ENCODE measurements around the gene KRT74.

The KRT74 gene

GRCh38 chr12:52521568-52522266 is 51.9 kb downstream of the KRT74 start:
- Histone ChIP-seq H3K36me3 (ENCODE audit: control insufficient read depth, insufficient read depth, low read length) (no peaks in the 10 kb centered on the region), H3K4me3 (ENCODE audit: low read length) (no peak overlapping the region), H3K4me1 (ENCODE audit: control insufficient read depth, insufficient read depth, low read length) (peaks cover 19% of the 10 kb centered on the region), H3K27me3 (ENCODE audit: control insufficient read depth, insufficient read depth, low read length) (peaks cover 14% of the 10 kb centered on the region), H3K9me3 (ENCODE audit: control insufficient read depth, low read length) (no peaks in the 10 kb centered on the region), H3K9ac (ENCODE audit: low read length) (no peak overlapping the region)

GRCh38 chr12:52521175-52521567 is 52.5 kb downstream of the KRT74 start:
- Histone ChIP-seq H3K4me3 (ENCODE audit: low read length) (no peak overlapping the region), H3K9ac (ENCODE audit: low read length) (no peak overlapping the region), H3K9me3 (ENCODE audit: control insufficient read depth, low read length) (no peaks in the 10 kb centered on the region), H3K27me3 (ENCODE audit: control insufficient read depth, insufficient read depth, low read length) (peaks cover 14% of the 10 kb centered on the region), H3K36me3 (ENCODE audit: control insufficient read depth, insufficient read depth, low read length) (no peaks in the 10 kb centered on the region), H3K4me1 (ENCODE audit: control insufficient read depth, insufficient read depth, low read length) (peaks cover 19% of the 10 kb centered on the region)

- Histone ChIP-seq H3K4me1 (ENCODE audit: control insufficient read depth, insufficient read depth, low read length) (peaks cover 19% of the 10 kb centered on the region), H3K36me3 (ENCODE audit: control insufficient read depth, insufficient read depth, low read length) (no peaks in the 10 kb centered on the region), H3K9me3 (ENCODE audit: control insufficient read depth, low read length) (no peaks in the 10 kb centered on the region), H3K4me3 (ENCODE audit: low read length) (no peak within 1 kb of the TSS), H3K27me3 (ENCODE audit: control insufficient read depth, insufficient read depth, low read length) (peaks cover 17% of the 10 kb centered on the region), H3K9ac (ENCODE audit: low read length) (no peak within 1 kb of the TSS)
Observed at GRCh38 chr12:52519826-52520662, 53.6 kb downstream of the KRT74 start, which contains the start of gene KRT5. KRT5 (minus strand) TSS chr12:52520394; CDS start chr12:52520296, 98 bp downstream.

- H3K4me1 ChIP-seq (ENCODE audit: control insufficient read depth, insufficient read depth, low read length): peaks cover 19% of the 10 kb centered on the region
- H3K4me3 ChIP-seq (ENCODE audit: low read length): no peak overlapping the region
- no peaks in the 10 kb centered on the region for H3K36me3 ChIP-seq (ENCODE audit: control insufficient read depth, insufficient read depth, low read length)
- no peaks in the 10 kb centered on the region for H3K9me3 ChIP-seq (ENCODE audit: control insufficient read depth, low read length)
- no peak overlapping the region for H3K9ac ChIP-seq (ENCODE audit: low read length)
- peaks cover 17% of the 10 kb centered on the region for H3K27me3 ChIP-seq (ENCODE audit: control insufficient read depth, insufficient read depth, low read length)
Observed at GRCh38 chr12:52519387-52519703, 54.3 kb downstream of the KRT74 start.

- Histone ChIP-seq H3K4me3 (ENCODE audit: low read length) (no peak overlapping the region), H3K27me3 (ENCODE audit: control insufficient read depth, insufficient read depth, low read length) (peaks cover 17% of the 10 kb centered on the region), H3K9me3 (ENCODE audit: control insufficient read depth, low read length) (no peaks in the 10 kb centered on the region), H3K9ac (ENCODE audit: low read length) (no peak overlapping the region), H3K36me3 (ENCODE audit: control insufficient read depth, insufficient read depth, low read length) (no peaks in the 10 kb centered on the region), H3K4me1 (ENCODE audit: control insufficient read depth, insufficient read depth, low read length) (peaks cover 19% of the 10 kb centered on the region)
Observed at GRCh38 chr12:52518574-52519386, 54.9 kb downstream of the KRT74 start.

- Histone ChIP-seq H3K9ac (ENCODE audit: low read length) (no peak overlapping the region), H3K36me3 (ENCODE audit: control insufficient read depth, insufficient read depth, low read length) (no peaks in the 10 kb centered on the region), H3K9me3 (ENCODE audit: control insufficient read depth, low read length) (no peaks in the 10 kb centered on the region), H3K4me1 (ENCODE audit: control insufficient read depth, insufficient read depth, low read length) (peaks cover 18% of the 10 kb centered on the region), H3K4me3 (ENCODE audit: low read length) (no peak overlapping the region), H3K27me3 (ENCODE audit: control insufficient read depth, insufficient read depth, low read length) (peaks cover 17% of the 10 kb centered on the region)
Observed at GRCh38 chr12:52517888-52518287, 55.8 kb downstream of the KRT74 start.

- no peak overlapping the region for H3K4me3 ChIP-seq (ENCODE audit: low read length)
- peaks cover 12% of the 10 kb centered on the region for H3K27me3 ChIP-seq (ENCODE audit: control insufficient read depth, insufficient read depth, low read length)
- no peaks in the 10 kb centered on the region for H3K9me3 ChIP-seq (ENCODE audit: control insufficient read depth, low read length)
- no peak overlapping the region for H3K9ac ChIP-seq (ENCODE audit: low read length)
- H3K36me3 ChIP-seq (ENCODE audit: control insufficient read depth, insufficient read depth, low read length): no peaks in the 10 kb centered on the region
- H3K4me1 ChIP-seq (ENCODE audit: control insufficient read depth, insufficient read depth, low read length): peaks cover 11% of the 10 kb centered on the region
Observed at GRCh38 chr12:52517005-52517835, 56.4 kb downstream of the KRT74 start.

GRCh38 chr12:52515927-52516831 is 57.5 kb downstream of the KRT74 start:
- H3K36me3 ChIP-seq (ENCODE audit: control insufficient read depth, insufficient read depth, low read length): no peaks in the 10 kb centered on the region
- H3K27me3 ChIP-seq (ENCODE audit: control insufficient read depth, insufficient read depth, low read length): peaks cover 3% of the 10 kb centered on the region
- no peak overlapping the region for H3K9ac ChIP-seq (ENCODE audit: low read length)
- no peak overlapping the region for H3K4me3 ChIP-seq (ENCODE audit: low read length)
- peaks cover 3% of the 10 kb centered on the region for H3K4me1 ChIP-seq (ENCODE audit: control insufficient read depth, insufficient read depth, low read length)
- H3K9me3 ChIP-seq (ENCODE audit: control insufficient read depth, low read length): no peaks in the 10 kb centered on the region

Data from mucosa of stomach (tissue), 1 donor.